ENCODE measurements around the gene SEMA6B. TPM values are rescaled to one million over a fixed set of nuclear protein-coding genes. Genes with fewer than 3 reads are reported as not detected.

The SEMA6B gene
- total RNA-seq, 1 experiment from 2014 or later, result 38.4 TPM

GRCh38 chr19:4516199-4516938 lies 43.1 kb downstream of the SEMA6B start:
- no peak overlapping the region for H3K18ac ChIP-seq (ENCODE audit: insufficient read length, low read depth, low read length)
- DNase-seq, result no peak
- no peak overlapping the region for H4K8ac ChIP-seq (replicated peaks; ENCODE audit: insufficient read length, low read depth, low read length)
- no peak overlapping the region for H2BK20ac ChIP-seq (ENCODE audit: low read depth, low read length, poor library complexity, severe bottlenecking)
- no peak overlapping the region for H2BK120ac ChIP-seq (ENCODE audit: low read depth, low read length, poor library complexity, severe bottlenecking)
- H3K79me2 ChIP-seq (ENCODE audit: insufficient read depth, low read length), result no peaks in the 10 kb centered on the region
- no peaks in the 10 kb centered on the region for H3K9me3 ChIP-seq (ENCODE audit: control insufficient read depth, low read depth, low read length)
- Mint-ChIP-seq H3K36me3 (ENCODE audit: insufficient read depth in 1 of 3, low read depth in 3 of 3) (no peaks in the 10 kb centered on the region), H3K27me3 (ENCODE audit: low read depth) (peaks cover 73% of the 10 kb centered on the region), H3K27ac (no peak overlapping the region; a peak in 1 of 7 replicates), H3K4me3 (no peak overlapping the region), H3K9me3 (0 out of 5 replicates have a peak, but pooled peaks cover 0 to 2% of the 10 kb centered on the region in 2 experiments), H3K4me1 (peaks cover 3 to 7% of the 10 kb centered on the region in 2 experiments; a peak in 3 of 4 replicates)
- H3T11ph ChIP-seq (ENCODE audit: low read length), result no peak overlapping the region
- no peak overlapping the region for H3K9ac ChIP-seq (ENCODE audit: extremely low read depth, insufficient read length, low read length)
- no peak overlapping the region for H3K23ac ChIP-seq (ENCODE audit: insufficient read length, low read depth, low read length)
- WGBS (ENCODE audit: extremely low coverage, insufficient read length, low lambda C conversion rate), result no CpG with 5 or more reads among the region's 14 CpGs
- no peak overlapping the region for H4K5ac ChIP-seq (ENCODE audit: insufficient read length, low read depth, low read length)
- H3K56ac ChIP-seq (ENCODE audit: insufficient read length, low read depth, low read length), result no peak overlapping the region
- H3K4me2 ChIP-seq (ENCODE audit: insufficient read depth, insufficient read length, low read length), result no peak overlapping the region
- no peak for TF ChIP-seq CTCF (conservative IDR thresholded peaks at IDR 0.05)
- H3K27ac ChIP-seq (ENCODE audit: insufficient read length, low read depth, low read length), result no peak overlapping the region
- no peak overlapping the region for H2BK12ac ChIP-seq (ENCODE audit: insufficient read length, low read depth, low read length)
- no peak overlapping the region for H2BK5ac ChIP-seq (ENCODE audit: insufficient read length, low read length)
- H3K4ac ChIP-seq (ENCODE audit: low read depth, low read length), result no peak overlapping the region
- no peaks in the 10 kb centered on the region for H4K20me1 ChIP-seq (ENCODE audit: control insufficient read depth, insufficient read depth, insufficient read length)
- no peak overlapping the region for H2AK5ac ChIP-seq (ENCODE audit: insufficient read length, low read length)
- H3K23me2 ChIP-seq (ENCODE audit: insufficient read length, low read depth, low read length, poor library complexity, severe bottlenecking), result no peaks in the 10 kb centered on the region
- no peak overlapping the region for H2AFZ ChIP-seq (ENCODE audit: low read length)
- no peak overlapping the region for H4K91ac ChIP-seq (ENCODE audit: insufficient read length, low read depth, low read length)
- H3K4me1 ChIP-seq (ENCODE audit: insufficient read depth, low read length), result no peaks in the 10 kb centered on the region
- no peak overlapping the region for H3K14ac ChIP-seq (ENCODE audit: insufficient read depth, low read length)
- H2BK15ac ChIP-seq (ENCODE audit: low read depth, low read length), result no peak overlapping the region
- H3K79me1 ChIP-seq (ENCODE audit: insufficient read depth, low read depth, low read length, poor library complexity, severe bottlenecking), result no peaks in the 10 kb centered on the region
- H3K27me3 ChIP-seq (ENCODE audit: insufficient read depth, low read length), result peaks cover 3% of the 10 kb centered on the region; the same call in 1 of the 2 replicates

All from H9 (cell line).